DMS 273 (cell line): ENCODE data around the gene PISD.
"Not testable (repeated sequence)": the region's sequence is repeated elsewhere in the genome, so short reads cannot be mapped to it uniquely, and the experiment has no call there.

Source experiments
- DNase-seq: peaks from one replicate; lab custom pipeline; 2025; ENCODE audit not compliant: unreplicated experiment; lab: John Stamatoyannopoulos, UW

The PISD gene

GRCh38 chr22:31661851-31662667 is at the start of gene PISD:
Gene PISD, minus strand, starts transcription at chr22:31662215. Its CDS starts 7 bp downstream, at chr22:31662208.
- peak; percentile 97 for DNase-seq

DNA sequence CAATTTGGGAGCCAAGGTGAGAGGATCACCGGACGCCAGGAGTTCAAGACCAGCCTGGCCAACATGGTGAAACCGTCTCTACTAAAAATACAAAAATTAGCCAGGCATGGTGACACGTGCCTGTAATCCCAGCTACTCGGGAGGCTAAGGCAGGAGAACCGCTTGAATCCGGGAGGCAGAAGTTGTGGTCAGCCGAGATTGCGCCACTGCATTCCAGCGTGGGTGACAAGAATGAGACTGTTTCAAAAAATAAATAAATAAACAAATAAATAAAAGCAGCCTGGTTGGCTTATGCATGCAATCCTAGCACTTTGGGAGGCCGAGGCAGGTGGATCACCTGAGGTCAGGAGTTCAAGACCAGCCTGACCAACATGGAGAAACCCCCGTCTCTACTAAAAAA is 49.2 kb upstream of the PISD start:
- not testable (repeated sequence) for DNase-seq

- DNase-seq = no peak
These were observed 45.5 kb upstream of the PISD start for GRCh38 chr22:31707519-31707918.

GRCh38 chr22:31695423-31695822 is 33.4 kb upstream of the PISD start:
- no peak for DNase-seq

GRCh38 chr22:31694046-31694445 is 32.0 kb upstream of the PISD start:
- DNase-seq = not testable (repeated sequence)

- no peak for DNase-seq
These were observed 30.3 kb upstream of the PISD start for GRCh38 chr22:31692186-31692886.

DNA sequence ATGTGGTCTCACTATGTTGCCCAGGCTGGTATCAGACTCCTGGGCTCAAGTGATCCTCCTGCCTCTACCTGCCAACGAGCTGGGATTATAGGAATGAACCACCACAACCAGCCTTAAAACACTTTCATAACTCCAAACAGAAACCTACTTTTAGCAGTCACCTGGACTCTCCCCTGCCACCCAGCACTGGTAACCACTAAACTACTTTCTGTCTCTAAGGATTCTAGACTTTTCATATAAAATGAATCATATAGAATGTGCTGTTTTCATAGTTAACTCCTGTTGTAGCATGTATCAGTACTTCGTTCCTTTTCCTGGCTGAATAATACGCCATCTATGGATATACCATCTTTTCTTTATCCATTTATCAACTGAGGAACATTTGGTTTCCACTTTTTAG is 29.4 kb upstream of the PISD start:
- DNase-seq = no peak

DNA sequence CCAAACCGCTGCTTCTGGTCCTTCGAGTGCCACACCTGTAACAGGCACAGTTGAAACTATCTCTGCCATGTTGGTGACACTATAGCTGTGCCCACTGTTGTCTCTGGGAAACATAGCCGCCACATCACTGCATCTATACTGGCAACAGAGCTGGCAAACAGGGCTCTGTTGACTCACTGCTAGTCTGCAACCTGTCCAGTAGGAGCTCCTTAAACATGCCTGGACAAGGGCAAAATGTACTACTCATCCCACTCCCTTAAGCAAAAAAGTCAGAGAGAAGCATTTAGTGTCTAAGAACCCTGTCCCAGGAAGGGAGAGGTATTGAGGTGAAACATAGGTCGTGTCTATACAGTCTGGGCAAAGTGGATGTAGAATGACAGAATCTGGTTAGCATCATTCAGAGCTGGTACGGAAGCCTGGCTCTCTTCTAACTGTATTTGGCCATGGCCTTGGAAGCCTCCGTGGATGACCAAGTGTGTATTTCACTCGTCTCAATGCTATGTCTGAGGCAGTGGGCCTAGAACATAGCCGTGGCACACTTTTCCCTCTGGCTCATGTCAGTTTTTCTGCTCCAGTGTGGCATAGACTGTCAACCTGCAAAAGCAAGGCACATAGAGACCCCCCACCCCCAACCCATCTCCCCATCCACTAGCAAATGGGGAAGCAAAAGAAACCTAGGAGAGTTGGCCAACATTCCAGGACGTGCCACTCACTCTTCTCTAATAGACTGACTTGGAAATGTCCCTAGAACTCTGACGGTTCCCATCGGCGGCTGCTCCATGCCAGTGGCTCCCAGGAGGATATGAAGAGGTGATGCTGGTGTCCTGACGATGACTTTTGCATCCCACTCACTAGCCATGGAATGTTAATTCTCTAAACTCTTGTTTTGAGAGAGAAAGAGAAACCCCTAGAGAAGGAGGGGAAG is 21.4 kb upstream of the PISD start:
- no peak for DNase-seq

DNA sequence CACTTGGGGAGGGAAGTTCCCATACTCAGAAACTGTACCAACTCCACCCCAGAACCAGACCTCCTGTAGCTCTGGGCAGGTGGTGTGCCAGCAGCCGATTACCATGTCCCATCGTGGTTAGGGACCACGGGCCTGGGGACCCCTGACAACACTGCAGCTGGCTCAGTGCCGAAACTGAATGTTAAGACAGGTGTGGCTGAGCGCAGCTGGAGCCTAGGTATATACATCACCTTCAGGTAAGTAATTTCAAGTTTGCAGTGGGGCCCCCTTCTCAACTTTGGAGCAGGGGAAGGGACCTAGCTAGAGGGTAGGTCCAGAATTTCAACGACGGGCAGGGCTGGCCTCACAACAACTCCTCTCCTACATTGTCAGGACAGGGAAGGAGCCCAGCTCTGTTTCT is 20.7 kb upstream of the PISD start:
- no peak for DNase-seq

DNA sequence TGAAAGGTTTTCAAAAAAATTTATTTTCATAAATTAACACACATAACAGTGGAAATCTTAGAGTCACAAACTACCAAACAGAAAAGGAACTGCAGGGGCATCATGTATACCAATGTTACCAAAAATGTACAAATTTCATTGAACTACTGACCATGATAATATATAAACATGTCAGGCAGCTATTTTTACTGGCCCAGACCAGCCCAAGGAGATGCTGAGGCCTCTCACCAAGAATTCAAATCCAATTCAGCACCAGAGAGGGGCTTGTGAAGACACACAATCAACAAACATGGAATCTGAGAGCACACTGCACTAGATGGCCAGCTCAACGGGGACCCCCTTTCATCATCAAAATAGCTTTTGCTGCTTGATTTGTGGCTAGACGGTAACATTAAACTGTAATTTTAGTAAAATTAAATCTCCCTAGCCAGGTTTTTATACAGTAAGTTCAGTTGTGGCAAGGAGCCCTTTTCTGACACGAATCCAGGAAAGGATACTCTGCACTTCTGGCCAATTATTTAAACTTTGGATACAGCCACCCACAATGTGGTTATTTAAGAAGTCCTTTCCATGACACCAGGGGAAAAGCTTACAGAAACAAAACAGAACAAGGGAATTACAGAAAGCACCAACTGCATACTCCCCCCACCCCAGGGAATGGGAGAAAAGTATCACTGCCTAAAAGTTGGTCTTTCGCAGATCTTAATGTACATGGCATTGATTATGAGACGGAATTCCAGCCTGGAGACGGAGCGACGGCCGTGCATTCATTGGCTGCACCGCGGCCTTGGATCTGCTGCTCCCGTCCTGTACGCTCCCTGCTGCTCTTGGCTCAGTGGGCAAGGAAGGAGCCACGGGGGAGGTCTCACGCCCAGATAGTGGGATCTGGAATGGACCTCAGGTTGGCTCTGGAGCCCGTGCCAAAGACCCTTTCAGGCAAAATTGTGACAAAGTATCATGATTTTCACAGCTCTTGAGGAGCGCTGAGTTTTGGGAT is 19.6 kb upstream of the PISD start:
- DNase-seq = no peak

DNA sequence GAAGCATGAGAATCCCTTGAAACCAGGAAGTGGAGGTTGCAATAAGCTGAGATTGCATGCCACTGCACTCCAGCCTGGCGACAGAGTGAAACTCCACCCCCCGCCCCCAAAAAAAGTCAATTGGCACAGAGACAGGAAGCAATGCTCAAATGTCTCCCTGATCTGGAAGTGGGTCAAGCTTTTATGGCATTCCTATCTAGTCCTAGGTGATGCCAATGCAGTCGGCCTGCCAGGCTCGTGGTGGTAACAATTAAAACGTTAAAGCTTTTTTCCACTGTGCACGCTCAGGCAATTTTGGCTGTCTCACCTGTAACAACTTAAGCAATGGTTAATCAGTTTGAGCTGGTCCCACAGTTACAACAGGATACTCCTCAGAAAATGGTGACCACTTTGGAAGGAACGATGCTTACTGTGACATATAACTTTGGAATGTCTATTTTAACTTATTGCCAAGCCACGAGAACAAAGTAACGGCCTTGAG is 18.9 kb upstream of the PISD start:
- DNase-seq = no peak

- no peak for DNase-seq
These were observed 16.7 kb upstream of the PISD start for GRCh38 chr22:31678748-31679147.

DNA sequence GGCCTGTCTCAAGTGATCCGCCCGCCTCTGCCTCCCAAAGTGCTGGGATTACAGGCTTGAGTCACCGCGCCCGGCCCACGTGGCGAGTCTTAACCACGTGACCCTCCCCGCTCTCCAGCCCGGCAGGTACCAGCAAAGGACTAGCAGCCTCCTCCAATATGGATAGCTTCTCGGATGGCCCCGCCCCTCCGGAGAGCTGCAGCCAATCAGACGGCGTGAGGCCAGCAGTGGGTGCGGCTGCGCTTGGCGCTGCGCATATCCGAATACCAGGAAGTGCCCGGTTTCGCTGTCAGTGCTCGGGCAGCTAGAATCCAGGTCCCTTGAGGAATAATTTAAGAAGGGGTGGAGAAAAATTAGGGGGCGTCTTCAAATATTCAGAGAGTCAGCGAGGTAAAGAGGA is 14.7 kb upstream of the PISD start:
- DNase-seq = peak; percentile 70

GRCh38 chr22:31674219-31674618 is 12.2 kb upstream of the PISD start:
- DNase-seq = not testable (repeated sequence)

DNA sequence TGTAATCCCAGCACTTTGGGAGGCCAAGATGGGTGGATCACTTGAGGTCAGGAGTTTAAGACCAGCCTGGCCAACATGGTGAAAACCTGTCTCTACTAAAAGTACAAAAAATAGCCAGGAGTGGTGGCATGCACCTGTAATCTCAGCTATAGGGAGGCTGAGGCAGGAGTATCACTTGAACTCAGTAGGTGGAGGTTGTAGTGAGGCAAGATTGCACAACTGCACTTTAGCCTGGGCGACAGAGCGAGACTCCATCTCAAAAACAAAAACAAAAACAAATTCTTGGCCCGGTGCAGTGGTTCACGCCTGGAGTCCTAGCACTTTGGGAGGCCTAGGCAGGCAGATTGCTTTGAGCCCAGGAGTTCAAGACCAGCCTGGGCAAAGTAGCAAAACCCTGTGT is 6.8 kb upstream of the PISD start:
- DNase-seq = not testable (repeated sequence)

- DNase-seq = no peak
These were observed 638 bp upstream of the PISD start for GRCh38 chr22:31662668-31663037.

DNA sequence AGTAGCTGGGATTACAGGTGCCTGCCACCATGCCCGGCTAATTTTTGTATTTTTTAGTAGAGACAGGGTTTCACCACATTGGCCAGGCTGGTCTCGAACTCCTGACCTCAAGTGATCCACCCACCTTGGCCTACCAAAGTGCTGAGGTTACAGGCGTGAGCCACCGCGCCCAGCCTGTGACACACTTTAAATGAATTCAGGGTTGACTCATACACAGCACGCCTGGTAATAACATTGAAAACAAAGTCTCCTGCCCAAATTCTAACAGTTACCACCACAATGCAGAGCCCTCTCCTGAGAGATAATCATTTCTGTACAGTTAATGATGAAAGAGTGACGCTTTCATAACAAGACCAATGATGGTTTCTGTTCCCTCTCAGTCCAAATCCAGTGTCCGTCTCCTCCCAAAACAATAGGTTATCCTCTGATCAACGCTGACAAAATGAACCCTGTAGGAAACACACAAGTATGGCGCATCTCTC is 1.1 kb downstream of the PISD start:
- not testable (repeated sequence) for DNase-seq

DNA sequence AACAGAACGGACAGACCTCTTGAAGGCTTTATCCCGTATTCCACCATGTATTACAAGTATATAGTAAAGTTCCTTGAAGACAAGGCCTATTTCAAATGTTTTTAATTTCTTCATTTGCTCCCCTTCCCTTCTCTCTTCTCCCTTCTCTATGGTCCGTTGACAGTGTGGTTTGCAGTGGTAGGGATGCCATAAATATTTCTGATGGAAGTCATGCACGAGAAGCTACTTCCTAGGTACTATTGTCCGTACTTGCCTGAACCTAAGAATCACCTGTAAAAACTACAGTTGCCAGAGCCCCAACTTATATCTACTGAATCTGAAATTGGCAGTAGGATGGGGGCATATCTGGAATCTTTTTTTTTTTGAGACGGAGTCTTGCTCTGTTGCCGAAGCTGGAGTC is 2.8 kb downstream of the PISD start:
- no peak for DNase-seq

DNA sequence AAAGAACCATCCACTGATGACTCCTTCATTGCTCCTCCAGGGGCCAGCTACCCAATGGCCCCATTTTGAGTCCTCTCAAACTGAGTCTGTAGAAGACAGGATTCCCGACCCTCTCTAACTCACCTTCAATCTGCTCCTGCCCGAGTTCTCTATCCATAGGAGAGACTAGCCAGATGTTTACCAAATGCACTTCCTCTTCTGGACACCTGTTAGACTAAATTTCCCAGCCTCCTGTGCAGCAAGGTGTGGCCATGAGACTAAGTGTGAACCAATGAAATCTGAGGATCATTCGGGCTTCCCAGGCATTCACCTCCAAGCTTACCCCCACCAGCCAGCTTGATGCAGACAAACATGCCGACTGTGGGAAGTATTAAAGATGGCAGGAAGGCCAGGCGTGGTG is 7.6 kb downstream of the PISD start:
- DNase-seq = no peak

GRCh38 chr22:31653944-31654343 is 8.1 kb downstream of the PISD start:
- no peak for DNase-seq
